PC-3 (cell line): ENCODE measurements around the gene DNLZ. TPM values are rescaled to one million over a fixed set of nuclear protein-coding genes. Genes with fewer than 3 reads are reported as not detected.
A peak's percentile ranks its signal among the peaks of the same experiment; 100 is the strongest.

Experiments used
- ATAC-seq: fragments of 200-7000 bp; cut with Tn5 transposase; 2 replicates; pipeline ENCODE4 v1.9.1; 2020; ENCODE audit warnings: mild to moderate bottlenecking, moderate library complexity
- BruUV-seq: library from RNA; stranded (reverse); fragments of 400-500 nt; replicated peaks from 2 replicates; lab custom pipeline; 2021; lab: Mats Ljungman, UMichigan
- CTCF ChIA-PET: fragments of 300-600 bp; sonication (Branson Sonifier 250); formaldehyde crosslinking; loops from one replicate; lab custom pipeline; 2022; ENCODE audit warnings: antibody characterized with exemption; lab: Charles Lee
- POLR2A ChIA-PET: fragments of 300-600 bp; sonication (Branson Sonifier 250); formaldehyde crosslinking; loops from one replicate; lab custom pipeline; 2022; ENCODE audit warnings: antibody characterized with exemption; ENCODE audit not compliant: unreplicated experiment; lab: Charles Lee
- DNase-seq: peaks from one replicate; pipeline ENCODE4 v3.0.0-alpha.2; 2015
- H2AFZ ChIP-seq: fragments of 300-600 bp; sonication (generic); 2 replicates; pipeline ENCODE4 v1.6.0; 2016; ENCODE audit warnings: antibody characterized with exemption, low read length
- H3F3A ChIP-seq: fragments of 300-600 bp; sonication (generic); one replicate; pipeline ENCODE4 v1.6.0; 2017; ENCODE audit warnings: antibody characterized with exemption, low read length, control low read depth, mild to moderate bottlenecking; ENCODE audit not compliant: unreplicated experiment
- H3K27ac ChIP-seq: fragments of 300-600 bp; sonication (generic); 2 replicates; pipeline ENCODE4 v1.5.1; 2016; ENCODE audit warnings: mild to moderate bottlenecking, low read length
- H3K27me3 ChIP-seq: fragments of 300-600 bp; sonication (generic); 2 replicates; pipeline ENCODE4 v1.6.1; 2016; ENCODE audit warnings: low read length, mixed read lengths
- H3K36me3 ChIP-seq: fragments of 300-600 bp; sonication (generic); 2 replicates; pipeline ENCODE4 v1.6.1; 2016; ENCODE audit warnings: low read depth, mixed run types, low read length, mixed read lengths
- H3K4me1 ChIP-seq: fragments of 300-600 bp; sonication (generic); 2 replicates; pipeline ENCODE4 v1.5.1; 2016; ENCODE audit warnings: low read length; ENCODE audit not compliant: insufficient read depth
- H3K4me2 ChIP-seq: fragments of 300-600 bp; sonication (generic); 2 replicates; pipeline ENCODE4 v1.6.0; 2016; ENCODE audit warnings: low read length
- H3K4me3 ChIP-seq: fragments of 300-600 bp; sonication (generic); 2 replicates; pipeline ENCODE4 v1.5.1; 2016; ENCODE audit warnings: mild to moderate bottlenecking, low read length, mixed read lengths
- H3K79me2 ChIP-seq: fragments of 300-600 bp; sonication (generic); 2 replicates; pipeline ENCODE4 v1.6.1; 2017; ENCODE audit warnings: low read length, mixed read lengths
- H3K9ac ChIP-seq: fragments of 300-600 bp; sonication (generic); 2 replicates; pipeline ENCODE4 v1.6.0; 2016; ENCODE audit warnings: mild to moderate bottlenecking, low read length
- H3K9me2 ChIP-seq: fragments of 300-600 bp; sonication (generic); replicated peaks from 2 replicates; pipeline ENCODE4 v1.6.1; 2016; ENCODE audit warnings: mixed run types, low read length, mixed read lengths
- H3K9me3 ChIP-seq: fragments of 300-600 bp; sonication (generic); 2 replicates; pipeline ENCODE4 v1.6.1; 2016; ENCODE audit warnings: low read length, mixed read lengths
- H4K20me1 ChIP-seq: fragments of 300-600 bp; sonication (generic); 2 replicates; pipeline ENCODE4 v1.6.1; 2016; ENCODE audit warnings: low read length, mixed read lengths
- EZH2 ChIP-seq: fragments of 300-600 bp; sonication (generic); IDR thresholded peaks from one replicate; pipeline ENCODE4 v1.6.1; 2017; ENCODE audit warnings: antibody characterized with exemption, mild to moderate bottlenecking, low read length; ENCODE audit not compliant: unreplicated experiment
- EZH2phosphoT487 ChIP-seq: fragments of 300-600 bp; sonication (generic); IDR thresholded peaks from 2 replicates; pipeline ENCODE4 v1.6.1; 2018; ENCODE audit warnings: mild to moderate bottlenecking, antibody characterized with exemption, low read length, borderline replicate concordance
- intact Hi-C: fragments of 100-400 bp; cut with micrococcal nuclease; formaldehyde crosslinking; loops from 2 replicates; pipeline ENCODE4 v1.9.0; 2023
- total RNA-seq: library from RNA; depleted of rRNA; stranded (reverse); fragments of >200 nt; gene quantifications from 2 replicates; pipeline ENCODE4 v1.2.3, GENCODE V29; 2014
- TF ChIP-seq, protein P1 (sequence below): fragments of 300-600 bp; sonication (generic); conservative IDR thresholded peaks from 2 replicates; pipeline ENCODE4 v1.5.1; 2017; ENCODE audit warnings: antibody characterized with exemption, low read depth, mild to moderate bottlenecking, low read length

Gene DNLZ
- total RNA-seq, 1 experiment from 2014 or later: 51.4 TPM

GRCh38 chr9:136328622-136329041, 34.9 kb downstream of the DNLZ start:
- no peaks in the 10 kb centered on the region for H3F3A ChIP-seq
- no peak overlapping the region for H3K27ac ChIP-seq
- no TSS peak for BruUV-seq
- H4K20me1 ChIP-seq: peaks cover 4% of the 10 kb centered on the region; the same call in 1 of the 2 replicates
- ATAC-seq (peak; percentile 22; the same call in 1 of the 2 replicates), DNase-seq (no peak)
- peak overlapping the region; percentile 84 for H3K4me3 ChIP-seq
- ChIA-PET CTCF (no interaction called here), POLR2A (no interaction called here)
- intact Hi-C loops: no loop called here
- H3K27me3 ChIP-seq: no peaks in the 10 kb centered on the region
- peak overlapping the region; percentile 63 for H3K9ac ChIP-seq
- no peaks in the 10 kb centered on the region for H3K9me2 ChIP-seq
- no peak overlapping the region for H2AFZ ChIP-seq
- peak overlapping the region; percentile 99 for H3K4me2 ChIP-seq
- no peaks in the 10 kb centered on the region for H3K36me3 ChIP-seq
- H3K79me2 ChIP-seq: peaks cover 30% of the 10 kb centered on the region
- no peak for TF ChIP-seq EZH2phosphoT487
- TF ChIP-seq, protein P1, sequence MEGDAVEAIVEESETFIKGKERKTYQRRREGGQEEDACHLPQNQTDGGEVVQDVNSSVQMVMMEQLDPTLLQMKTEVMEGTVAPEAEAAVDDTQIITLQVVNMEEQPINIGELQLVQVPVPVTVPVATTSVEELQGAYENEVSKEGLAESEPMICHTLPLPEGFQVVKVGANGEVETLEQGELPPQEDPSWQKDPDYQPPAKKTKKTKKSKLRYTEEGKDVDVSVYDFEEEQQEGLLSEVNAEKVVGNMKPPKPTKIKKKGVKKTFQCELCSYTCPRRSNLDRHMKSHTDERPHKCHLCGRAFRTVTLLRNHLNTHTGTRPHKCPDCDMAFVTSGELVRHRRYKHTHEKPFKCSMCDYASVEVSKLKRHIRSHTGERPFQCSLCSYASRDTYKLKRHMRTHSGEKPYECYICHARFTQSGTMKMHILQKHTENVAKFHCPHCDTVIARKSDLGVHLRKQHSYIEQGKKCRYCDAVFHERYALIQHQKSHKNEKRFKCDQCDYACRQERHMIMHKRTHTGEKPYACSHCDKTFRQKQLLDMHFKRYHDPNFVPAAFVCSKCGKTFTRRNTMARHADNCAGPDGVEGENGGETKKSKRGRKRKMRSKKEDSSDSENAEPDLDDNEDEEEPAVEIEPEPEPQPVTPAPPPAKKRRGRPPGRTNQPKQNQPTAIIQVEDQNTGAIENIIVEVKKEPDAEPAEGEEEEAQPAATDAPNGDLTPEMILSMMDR: no peak
- TF ChIP-seq EZH2: no peak
- peaks cover 8% of the 10 kb centered on the region for H3K4me1 ChIP-seq
- H3K9me3 ChIP-seq: no peaks in the 10 kb centered on the region

DNA sequence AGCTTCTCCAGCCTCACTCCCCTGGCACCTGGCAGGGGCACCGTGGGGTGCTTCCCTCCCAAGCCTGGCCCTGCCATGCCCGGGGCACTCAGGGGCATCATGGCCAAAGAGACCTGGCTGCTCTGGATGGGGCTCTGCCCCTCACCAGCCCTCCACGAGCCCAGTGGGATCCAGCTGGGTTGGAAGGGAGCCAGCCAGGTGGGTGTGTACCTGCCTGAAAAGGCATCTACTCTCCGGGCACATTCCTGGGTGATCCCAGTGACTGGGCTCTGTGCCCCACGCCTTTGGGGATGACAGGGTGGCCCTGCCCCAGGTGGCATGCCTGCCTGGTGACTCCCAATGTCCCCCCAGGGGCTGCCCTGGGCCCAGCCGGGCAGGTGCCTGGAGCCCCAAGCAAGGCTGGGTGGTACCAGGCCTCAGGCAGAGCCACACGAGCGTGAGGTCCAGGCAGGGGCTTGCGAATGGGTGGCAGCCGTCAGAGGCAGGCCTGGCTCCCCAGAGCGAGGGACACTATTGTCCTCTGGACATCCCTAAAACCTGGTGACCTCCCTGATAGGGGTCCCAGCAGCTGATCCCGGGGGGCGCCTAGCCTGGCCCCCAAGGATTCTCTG, 35.4 kb downstream of the DNLZ start:
- ATAC-seq: peak; percentile 48
- DNase-seq: peak; percentile 57
- H3K27me3 ChIP-seq: no peaks in the 10 kb centered on the region
- peak overlapping the region; percentile 99 for H3K4me2 ChIP-seq
- no peaks in the 10 kb centered on the region for H3K9me3 ChIP-seq
- ChIA-PET CTCF (interaction anchor here (0.7 kb wide), 1 partner anchor 56 kb away, joined by 7 read pairs; no protein-coding TSS in a partner anchor), POLR2A (no interaction called here)
- H3K9me2 ChIP-seq: no peaks in the 10 kb centered on the region
- H3K4me1 ChIP-seq: peaks cover 8% of the 10 kb centered on the region
- TF ChIP-seq EZH2phosphoT487 (no peak), EZH2 (no peak)
- TF ChIP-seq, protein P1: no peak
- peak overlapping the region; percentile 63 for H3K9ac ChIP-seq
- no peak overlapping the region for H2AFZ ChIP-seq
- no peaks in the 10 kb centered on the region for H3K36me3 ChIP-seq
- H4K20me1 ChIP-seq: peaks cover 4% of the 10 kb centered on the region; the same call in 1 of the 2 replicates
- no peaks in the 10 kb centered on the region for H3F3A ChIP-seq
- H3K79me2 ChIP-seq: peaks cover 30% of the 10 kb centered on the region
- TSS peak; percentile 51 for BruUV-seq
- H3K27ac ChIP-seq: no peak overlapping the region
- intact Hi-C loops: no loop called here
- peak overlapping the region; percentile 84 for H3K4me3 ChIP-seq
